ENCODE results near the gene SND1. TPM values are rescaled to one million over a fixed set of nuclear protein-coding genes. Genes with fewer than 3 reads are reported as not detected.

The SND1 gene
- total and polyA plus RNA-seq, 2 donors (not counting 1 experiment from before 2014, with no cell fraction given): 44.4 to 165 TPM

DNA sequence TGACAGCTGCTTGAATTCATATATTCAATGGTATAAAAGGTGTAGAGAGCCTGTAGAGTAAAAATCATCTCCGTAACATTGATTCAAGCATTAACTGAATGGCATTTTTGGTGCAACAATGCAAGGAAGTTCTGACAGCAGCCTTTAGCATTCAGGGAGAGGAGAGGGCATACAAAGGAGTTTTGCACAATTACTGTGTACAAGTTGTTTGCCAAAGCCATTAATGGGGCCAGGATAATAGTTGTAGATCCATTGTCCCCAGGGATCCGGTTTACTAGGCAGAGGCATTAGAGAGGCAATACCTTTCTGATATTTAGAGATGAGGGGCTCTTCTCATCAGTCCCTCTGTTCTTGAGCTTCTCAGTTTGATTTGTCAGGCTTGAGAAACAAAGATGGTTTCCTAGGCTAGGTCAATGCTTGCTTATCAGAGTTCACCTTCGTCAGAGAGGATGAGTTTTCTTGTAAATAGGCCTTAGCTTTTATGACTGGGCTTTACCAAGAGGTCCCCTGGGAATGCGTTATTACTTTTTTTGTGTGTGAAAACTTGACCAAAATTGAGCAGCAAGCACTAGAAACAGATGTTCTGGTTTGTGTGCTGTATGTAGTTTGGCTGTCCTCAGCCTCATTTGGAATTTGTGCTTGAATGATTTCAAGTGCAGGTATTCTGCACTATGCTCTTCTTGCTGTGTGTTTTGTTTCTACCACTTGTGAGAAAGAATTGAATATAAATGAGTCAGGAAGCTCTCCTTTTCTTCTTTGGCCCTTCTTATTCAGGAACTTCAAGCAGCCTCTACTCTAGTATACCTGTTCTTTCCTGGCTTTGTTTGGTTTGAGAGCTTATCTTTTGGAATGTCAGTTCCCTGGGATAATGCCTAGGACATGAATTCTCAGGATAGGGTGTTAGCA lies 32.0 kb downstream of the SND1 start:
- Histone ChIP-seq H2AFZ (ENCODE audit: insufficient read depth, low read depth, low read length, poor library complexity, severe bottlenecking) (no peak overlapping the region), H3K9me3 (ENCODE audit: control extremely low read depth in 1 of 3, control insufficient read depth in 2 of 3, insufficient read depth in 1 of 3, low read length in 2 of 3) (peaks cover 0 to 15% (median 8%) of the 10 kb centered on the region in 3 donors), H3K27me3 (replicated peaks in 1 of 4; ENCODE audit: control extremely low read depth in 1 of 4, control insufficient read depth in 3 of 4, insufficient read depth in 4 of 4, low read length in 3 of 4) (no peaks in the 10 kb centered on the region), H3K27ac (ENCODE audit: low read length in 2 of 2) (peak overlapping the region in 1 of 2 donors; percentile 44), H3K36me3 (replicated peaks in 1 of 2; ENCODE audit: control extremely low read depth in 1 of 2, control insufficient read depth in 1 of 2, extremely low read depth in 1 of 2, insufficient read depth in 2 of 2, low read length in 1 of 2) (peaks cover 2 to 19% of the 10 kb centered on the region in 2 experiments), H3K4me2 (replicated peaks; ENCODE audit: low read depth, low read length, poor library complexity, severe bottlenecking) (peak overlapping the region; percentile 24), H3K4me1 (ENCODE audit: control insufficient read depth in 2 of 2, insufficient read depth in 2 of 2, low read length in 2 of 2) (peaks cover 26 to 28% of the 10 kb centered on the region in 2 donors), H3K79me2 (ENCODE audit: control insufficient read depth, insufficient read depth, low read length) (peaks cover 50% of the 10 kb centered on the region), H4K20me1 (ENCODE audit: control insufficient read depth, insufficient read depth, low read length, poor library complexity, severe bottlenecking) (peaks cover 21% of the 10 kb centered on the region), H3K9ac (ENCODE audit: low read length) (no peak overlapping the region), H3K4me3 (ENCODE audit: control extremely low read depth in 1 of 5, extremely low read depth in 1 of 5, insufficient read depth in 1 of 5, low read depth in 2 of 5, low read length in 4 of 5) (no peak overlapping the region)
- Mint-ChIP-seq H3K4me3 (peak overlapping the region; percentile 4), H3K27me3 (no peaks in the 10 kb centered on the region), H3K9me3 (ENCODE audit: insufficient read depth) (peaks cover 9% of the 10 kb centered on the region), H3K4me1 (peaks cover 41% of the 10 kb centered on the region), H3K27ac (no peak overlapping the region)
- POLR2A ChIA-PET: no interaction called here
- 78% methylated on average over 3 of the region's 4 CpGs for WGBS (ENCODE audit: insufficient coverage)
- intact Hi-C loops (cut with micrococcal nuclease): no loop called here
- DNase-seq: no peak
- ATAC-seq (ENCODE audit: low read depth): peak; percentile 18
- CTCF ChIA-PET: interaction anchor here (0.6 to 1.4 kb wide), 2 partner anchors 26 to 30 kb away, joined by 3 to 4 read pairs; no protein-coding TSS in a partner anchor
- TF ChIP-seq, protein P1, sequence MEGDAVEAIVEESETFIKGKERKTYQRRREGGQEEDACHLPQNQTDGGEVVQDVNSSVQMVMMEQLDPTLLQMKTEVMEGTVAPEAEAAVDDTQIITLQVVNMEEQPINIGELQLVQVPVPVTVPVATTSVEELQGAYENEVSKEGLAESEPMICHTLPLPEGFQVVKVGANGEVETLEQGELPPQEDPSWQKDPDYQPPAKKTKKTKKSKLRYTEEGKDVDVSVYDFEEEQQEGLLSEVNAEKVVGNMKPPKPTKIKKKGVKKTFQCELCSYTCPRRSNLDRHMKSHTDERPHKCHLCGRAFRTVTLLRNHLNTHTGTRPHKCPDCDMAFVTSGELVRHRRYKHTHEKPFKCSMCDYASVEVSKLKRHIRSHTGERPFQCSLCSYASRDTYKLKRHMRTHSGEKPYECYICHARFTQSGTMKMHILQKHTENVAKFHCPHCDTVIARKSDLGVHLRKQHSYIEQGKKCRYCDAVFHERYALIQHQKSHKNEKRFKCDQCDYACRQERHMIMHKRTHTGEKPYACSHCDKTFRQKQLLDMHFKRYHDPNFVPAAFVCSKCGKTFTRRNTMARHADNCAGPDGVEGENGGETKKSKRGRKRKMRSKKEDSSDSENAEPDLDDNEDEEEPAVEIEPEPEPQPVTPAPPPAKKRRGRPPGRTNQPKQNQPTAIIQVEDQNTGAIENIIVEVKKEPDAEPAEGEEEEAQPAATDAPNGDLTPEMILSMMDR (IDR thresholded peaks at IDR 0.05): no peak

DNA sequence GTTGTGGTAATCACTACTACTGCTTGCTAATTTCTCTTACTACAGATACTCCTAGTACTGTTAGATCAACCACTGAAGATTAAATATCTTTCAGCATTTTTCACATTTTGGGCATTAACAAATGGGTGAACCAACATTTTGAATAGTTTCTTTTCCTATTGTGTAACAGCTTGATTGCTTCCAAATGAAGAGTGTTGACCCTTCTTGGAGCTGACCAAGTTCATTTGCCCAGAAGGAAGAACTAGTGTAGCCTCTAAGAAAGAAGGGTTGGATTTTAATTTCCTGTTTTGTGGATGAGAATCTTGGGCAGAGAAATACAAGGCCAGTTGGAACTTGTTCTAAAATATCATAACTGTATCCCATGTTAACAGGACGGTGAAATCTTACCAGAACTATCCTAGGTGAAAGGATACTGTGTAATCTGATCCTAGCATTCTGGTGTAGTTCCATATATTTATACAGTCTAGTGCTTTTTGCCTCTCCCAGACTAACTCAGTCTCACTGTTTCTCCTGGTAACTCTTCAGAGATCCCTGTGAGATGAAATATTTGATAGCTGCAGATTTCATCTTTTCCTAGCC lies 37.3 kb downstream of the SND1 start:
- no peak for DNase-seq
- Histone ChIP-seq H3K9ac (ENCODE audit: low read length) (no peak overlapping the region), H3K36me3 (replicated peaks in 1 of 2; ENCODE audit: control extremely low read depth in 1 of 2, control insufficient read depth in 1 of 2, extremely low read depth in 1 of 2, insufficient read depth in 2 of 2, low read length in 1 of 2) (peaks cover 0 to 44% of the 10 kb centered on the region in 2 experiments), H3K27me3 (replicated peaks in 1 of 4; ENCODE audit: control extremely low read depth in 1 of 4, control insufficient read depth in 3 of 4, insufficient read depth in 4 of 4, low read length in 3 of 4) (no peaks in the 10 kb centered on the region), H3K27ac (ENCODE audit: low read length in 2 of 2) (no peak overlapping the region), H3K4me2 (replicated peaks; ENCODE audit: low read depth, low read length, poor library complexity, severe bottlenecking) (no peak overlapping the region), H3K4me1 (ENCODE audit: control insufficient read depth in 2 of 2, insufficient read depth in 2 of 2, low read length in 2 of 2) (peaks cover 23 to 28% of the 10 kb centered on the region in 2 donors), H4K20me1 (ENCODE audit: control insufficient read depth, insufficient read depth, low read length, poor library complexity, severe bottlenecking) (peaks cover 3% of the 10 kb centered on the region), H3K4me3 (ENCODE audit: control extremely low read depth in 1 of 5, extremely low read depth in 1 of 5, insufficient read depth in 1 of 5, low read depth in 2 of 5, low read length in 4 of 5) (no peak overlapping the region), H3K79me2 (ENCODE audit: control insufficient read depth, insufficient read depth, low read length) (peaks cover 15% of the 10 kb centered on the region), H3K9me3 (ENCODE audit: control extremely low read depth in 1 of 3, control insufficient read depth in 2 of 3, insufficient read depth in 1 of 3, low read length in 2 of 3) (peaks cover 0 to 4% (median 0%) of the 10 kb centered on the region in 3 donors), H2AFZ (ENCODE audit: insufficient read depth, low read depth, low read length, poor library complexity, severe bottlenecking) (no peak overlapping the region)
- no peak for TF ChIP-seq EZH2 (IDR thresholded peaks at IDR 0.05; ENCODE audit: borderline replicate concordance, insufficient read depth, low read depth, low read length, poor library complexity, severe bottlenecking)
- TF ChIP-seq, protein P1 (IDR thresholded peaks at IDR 0.05): no peak
- intact Hi-C loops (cut with micrococcal nuclease): no loop called here
- Mint-ChIP-seq H3K27ac (no peak overlapping the region), H3K27me3 (no peaks in the 10 kb centered on the region), H3K4me3 (no peak overlapping the region), H3K9me3 (ENCODE audit: insufficient read depth) (no peaks in the 10 kb centered on the region), H3K4me1 (peaks cover 40% of the 10 kb centered on the region)
- no CpG with 5 or more reads among the region's 1 CpG for WGBS (ENCODE audit: insufficient coverage)
- ATAC-seq (ENCODE audit: low read depth): no peak
- ChIA-PET POLR2A (no interaction called here), CTCF (interaction anchor here (0.6 kb wide), 1 partner anchor 406 kb away, joined by 3 read pairs; no protein-coding TSS in a partner anchor)

Data from B cell (primary cell).